ENCODE measurements around the gene SUCLG2. TPM values are rescaled to one million over a fixed set of nuclear protein-coding genes. Genes with fewer than 3 reads are reported as not detected.

SUCLG2 gene
- total and polyA plus RNA-seq, 9 of the 15 experiments (the other 6 are each of a cell fraction or from before 2014, with no cell fraction given) = 10.1 to 41.4 (median 29.0) TPM

- Histone ChIP-seq H3K79me2 (ENCODE audit: control insufficient read depth, insufficient read depth, low read length) (no peaks in the 10 kb centered on the region), H3K4me1 (replicated peaks in 1 of 2; ENCODE audit: control insufficient read depth in 2 of 2, insufficient read depth in 2 of 2, low read length in 2 of 2) (peaks cover 0 to 5% of the 10 kb centered on the region in 2 experiments; a peak in 2 of 5 replicates), H3K9me1 (ENCODE audit: control insufficient read depth, insufficient read depth, low read length) (no peaks in the 10 kb centered on the region), H3K9me3 (replicated peaks; ENCODE audit: control insufficient read depth, insufficient read depth, low read depth, low read length) (no peaks in the 10 kb centered on the region), H3K9ac (ENCODE audit: insufficient read depth in 1 of 2, low read depth in 2 of 2, low read length in 2 of 2) (no peak overlapping the region), H3K27ac (ENCODE audit: extremely low read depth, low read depth, low read length) (no peak overlapping the region), H4K20me1 (replicated peaks; ENCODE audit: control insufficient read depth, insufficient read depth, low read length) (no peaks in the 10 kb centered on the region), H3K4me2 (ENCODE audit: insufficient read depth, low read length) (no peak overlapping the region), H2AFZ (ENCODE audit: low read depth, low read length) (no peak overlapping the region), H3K36me3 (ENCODE audit: control insufficient read depth, insufficient read depth, low read length) (no peaks in the 10 kb centered on the region; the same call in 2 of the 3 replicates), H3K4me3 (no peak overlapping the region), H3K27me3 (ENCODE audit: control insufficient read depth in 2 of 2, insufficient read depth in 2 of 2, low read length in 2 of 2) (no peaks in the 10 kb centered on the region)
- CTCF ChIA-PET (ENCODE audit: low intra/inter-chr PET ratio) = no interaction called here
- no TSS peak for BruUV-seq (replicated peaks)
- in situ Hi-C loops (cut with MboI) (no loop called here), intact Hi-C loops (cut with micrococcal nuclease) (no loop called here)
- 94% methylated on average over 3 of the region's 3 CpGs for WGBS (ENCODE audit: insufficient coverage, low coverage, missing lambda C conversion rate)
- TF ChIP-seq KLF13 (tag; IDR thresholded peaks at IDR 0.05; ENCODE audit: borderline replicate concordance, low read depth) (no peak), ZNF311 (CRISPR knock-in tag; IDR thresholded peaks at IDR 0.05) (no peak), MYC (IDR thresholded peaks at IDR 0.05; ENCODE audit: low read depth, low read length) (no peak), MYC (CRISPR knock-in tag; IDR thresholded peaks at IDR 0.05; ENCODE audit: borderline replicate concordance, low read depth) (no peak), ELF2 (CRISPR knock-in tag; IDR thresholded peaks at IDR 0.05) (no peak), SIN3B (IDR thresholded peaks at IDR 0.05; ENCODE audit: low read depth) (no peak), PPARD (CRISPR knock-in tag; IDR thresholded peaks at IDR 0.05) (no peak), ZFP91 (CRISPR knock-in tag; IDR thresholded peaks at IDR 0.05) (no peak), CHD4 (IDR thresholded peaks at IDR 0.05; ENCODE audit: insufficient read depth, insufficient replicate concordance, low read depth, low read length, poor library complexity, severe bottlenecking) (no peak), RCOR1 (IDR thresholded peaks at IDR 0.05; ENCODE audit: borderline replicate concordance in 1 of 2, low read depth in 2 of 2, low read length in 2 of 2) (no peak), GTF2F1 (IDR thresholded peaks at IDR 0.05; ENCODE audit: low read depth, low read length) (no peak), ZBTB7A (IDR thresholded peaks at IDR 0.05; ENCODE audit: borderline replicate concordance, control insufficient read depth, low read depth, low read length) (no peak), HMG20A (CRISPR knock-in tag; conservative IDR thresholded peaks at IDR 0.05) (no peak), FOXM1 (IDR thresholded peaks at IDR 0.05; ENCODE audit: low read depth) (no peak), FOXM1 (CRISPR knock-in tag; IDR thresholded peaks at IDR 0.05; ENCODE audit: low read depth) (no peak), ZNF655 (CRISPR knock-in tag; IDR thresholded peaks at IDR 0.05) (no peak)
- no peak for DNase-seq (ENCODE audit: extremely low read depth in 1 of 4, low spot score in 3 of 4)
- FAIRE-seq = no peak
- no peak for ATAC-seq
- POLR2A ChIA-PET = no interaction called here
These were observed 78.0 kb downstream of the SUCLG2 start for GRCh38 chr3:67576441-67576840.

Measured in K562 (cell line).